C4-2B (cell line): ENCODE data around the gene IGIP.

Source experiments
- H3K27ac ChIP-seq: fragments of 450-650 bp; 2 replicates; pipeline ENCODE4 v1.5.1; 2017
- ZFX ChIP-seq: fragments of 450-650 bp; IDR thresholded peaks from 2 replicates; pipeline ENCODE4 v1.6.1; 2017
- TF ChIP-seq, protein P1 (sequence below): fragments of 450-650 bp; conservative IDR thresholded peaks from 2 replicates; pipeline ENCODE4 v1.5.1; 2017; ENCODE audit warnings: mild to moderate bottlenecking

The IGIP gene

DNA sequence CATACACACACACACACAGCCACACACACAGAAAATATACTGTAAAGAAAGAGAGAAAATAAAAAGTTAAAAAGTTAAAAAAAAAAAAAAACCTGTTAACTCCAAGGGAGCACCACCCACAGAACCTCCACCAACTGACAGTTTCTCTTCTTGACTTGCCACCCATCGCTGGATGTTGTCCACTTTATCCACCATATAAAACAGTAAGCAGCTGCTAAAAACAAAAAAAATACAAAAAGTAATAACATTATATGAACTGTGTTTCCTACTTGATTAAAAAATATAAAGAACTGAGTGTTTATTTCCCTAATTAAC is 10.6 kb upstream of the IGIP start:
- peak overlapping the region; percentile 85 for H3K27ac ChIP-seq
- TF ChIP-seq ZFX: no peak
- TF ChIP-seq, protein P1, sequence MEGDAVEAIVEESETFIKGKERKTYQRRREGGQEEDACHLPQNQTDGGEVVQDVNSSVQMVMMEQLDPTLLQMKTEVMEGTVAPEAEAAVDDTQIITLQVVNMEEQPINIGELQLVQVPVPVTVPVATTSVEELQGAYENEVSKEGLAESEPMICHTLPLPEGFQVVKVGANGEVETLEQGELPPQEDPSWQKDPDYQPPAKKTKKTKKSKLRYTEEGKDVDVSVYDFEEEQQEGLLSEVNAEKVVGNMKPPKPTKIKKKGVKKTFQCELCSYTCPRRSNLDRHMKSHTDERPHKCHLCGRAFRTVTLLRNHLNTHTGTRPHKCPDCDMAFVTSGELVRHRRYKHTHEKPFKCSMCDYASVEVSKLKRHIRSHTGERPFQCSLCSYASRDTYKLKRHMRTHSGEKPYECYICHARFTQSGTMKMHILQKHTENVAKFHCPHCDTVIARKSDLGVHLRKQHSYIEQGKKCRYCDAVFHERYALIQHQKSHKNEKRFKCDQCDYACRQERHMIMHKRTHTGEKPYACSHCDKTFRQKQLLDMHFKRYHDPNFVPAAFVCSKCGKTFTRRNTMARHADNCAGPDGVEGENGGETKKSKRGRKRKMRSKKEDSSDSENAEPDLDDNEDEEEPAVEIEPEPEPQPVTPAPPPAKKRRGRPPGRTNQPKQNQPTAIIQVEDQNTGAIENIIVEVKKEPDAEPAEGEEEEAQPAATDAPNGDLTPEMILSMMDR: no peak

GRCh38 chr5:140116716-140117115 is 9.0 kb upstream of the IGIP start:
- TF ChIP-seq ZFX: no peak
- TF ChIP-seq, protein P1: peak; percentile 25

DNA sequence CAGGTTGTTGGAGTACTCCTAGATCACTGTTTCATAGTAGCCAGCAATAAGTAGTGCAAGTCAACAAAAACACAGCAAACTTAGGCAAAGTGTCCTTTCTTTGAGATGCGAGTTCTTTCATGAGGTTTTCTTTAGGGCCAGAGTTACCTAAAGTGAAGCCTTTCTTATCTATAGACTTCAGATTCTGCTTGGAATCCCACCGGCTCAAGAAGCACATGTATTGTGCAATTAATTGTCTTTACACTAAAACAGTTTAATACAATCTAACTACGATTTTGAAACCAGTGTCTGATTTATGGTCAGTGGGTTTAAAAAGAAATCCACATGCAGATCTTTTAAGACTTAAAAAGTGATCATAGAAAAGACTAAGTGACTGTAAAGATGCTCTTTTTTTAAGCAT is 8.2 kb upstream of the IGIP start:
- TF ChIP-seq, protein P1: no peak
- no peak for TF ChIP-seq ZFX
- H3K27ac ChIP-seq: no peak overlapping the region

More at GRCh38 chr5:140116716-140117115, 9.0 kb upstream of the IGIP start:
- no peak overlapping the region for H3K27ac ChIP-seq

GRCh38 chr5:140118302-140118936 is 7.3 kb upstream of the IGIP start:
- no peak for TF ChIP-seq ZFX
- TF ChIP-seq, protein P1: peak; percentile 51
- H3K27ac ChIP-seq: no peak overlapping the region

- no peak for TF ChIP-seq ZFX
- TF ChIP-seq, protein P1: no peak
- peak overlapping the region; percentile 74 for H3K27ac ChIP-seq
Observed at GRCh38 chr5:140126315-140127012, 727 bp downstream of the IGIP start.

DNA sequence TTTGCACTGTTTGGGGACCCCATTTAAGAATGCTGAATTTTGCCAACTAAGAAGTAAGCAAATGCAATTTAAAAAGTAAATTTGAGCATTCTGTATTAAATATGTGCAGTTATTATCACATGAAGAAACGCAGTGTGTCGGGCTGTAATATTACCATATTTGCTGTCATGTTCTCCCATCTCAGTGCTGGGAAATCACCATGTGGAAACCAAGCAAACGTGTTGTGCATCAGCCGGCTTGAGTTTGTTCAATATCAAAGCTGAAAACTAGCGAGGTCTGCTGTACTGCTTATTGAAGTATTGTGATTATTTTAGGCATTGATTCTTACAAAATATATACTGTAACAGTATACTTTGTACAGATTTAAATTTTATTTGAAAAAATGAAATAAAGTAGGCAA is 2.6 kb downstream of the IGIP start:
- no peak overlapping the region for H3K27ac ChIP-seq
- TF ChIP-seq, protein P1: no peak
- TF ChIP-seq ZFX: no peak

- no peak overlapping the region for H3K27ac ChIP-seq
- no peak for TF ChIP-seq ZFX
- TF ChIP-seq, protein P1: no peak
Observed at GRCh38 chr5:140130949-140131733, 5.4 kb downstream of the IGIP start.
